Thyroid gland (tissue), 4 donors: ENCODE results near the gene ZNF407.

ENCODE experiments used
- CTCF ChIP-seq, 6 experiments: fragments of 200-600 bp in 3 of 6; fragments of 450-650 bp in 3 of 6; sonication (generic) in 3 of 6; IDR thresholded peaks; one replicate each; pipeline ENCODE4 v1.5.1; 2016 to 2019; ENCODE audit warnings: antibody characterized with exemption in 6 of 6, mild to moderate bottlenecking in 2 of 6, inconsistent platforms in 1 of 6, moderate library complexity in 1 of 6
- POLR2A ChIP-seq, 2 donors: fragments of 450-650 bp; IDR thresholded peaks; one replicate each; pipeline ENCODE4 v1.6.1; 2017; ENCODE audit warnings: antibody characterized with exemption in 2 of 2, mild to moderate bottlenecking in 2 of 2, moderate library complexity in 1 of 2

DNA sequence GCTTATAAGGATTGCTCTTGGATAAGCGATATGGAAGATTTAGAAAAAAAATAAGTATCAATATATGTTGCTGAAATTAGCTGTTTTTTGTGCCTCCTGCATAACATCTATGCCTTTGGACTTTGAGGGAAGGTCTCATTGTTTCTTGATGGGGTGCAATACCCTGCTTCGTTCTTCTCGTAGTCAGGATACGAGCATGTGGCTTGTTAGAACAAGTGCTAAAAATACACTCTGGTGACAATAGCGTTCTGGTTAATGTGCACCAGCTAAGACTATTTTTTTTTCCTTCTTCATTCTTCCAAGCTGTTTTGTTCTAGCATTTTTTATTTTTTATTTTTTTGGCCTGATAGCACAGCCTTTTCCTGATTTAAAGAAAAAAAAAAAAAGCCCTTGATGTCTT, 97.5 kb downstream of the ZNF407 start:
- TF ChIP-seq CTCF (IDR thresholded peaks at IDR 0.05) (no peak), POLR2A (IDR thresholded peaks at IDR 0.05) (no peak)
